ENCODE data around the gene ILKAP. TPM values are rescaled to one million over a fixed set of nuclear protein-coding genes. Genes with fewer than 3 reads are reported as not detected.

The ILKAP gene
- total RNA-seq, 1 experiment from 2014 or later: 41.5 TPM

- Histone ChIP-seq H3K4me1 (ENCODE audit: insufficient read depth, low read length) (peaks cover 3% of the 10 kb centered on the region; the same call in 1 of the 2 replicates), H3K23me2 (ENCODE audit: insufficient read length, low read depth, low read length, poor library complexity, severe bottlenecking) (peaks cover 4% of the 10 kb centered on the region), H2BK12ac (ENCODE audit: insufficient read length, low read depth, low read length) (no peak overlapping the region), H3T11ph (ENCODE audit: low read length) (no peak overlapping the region), H2BK120ac (ENCODE audit: low read depth, low read length, poor library complexity, severe bottlenecking) (no peak overlapping the region), H2BK20ac (ENCODE audit: low read depth, low read length, poor library complexity, severe bottlenecking) (no peak overlapping the region), H3K4ac (ENCODE audit: low read depth, low read length) (no peak overlapping the region), H2AK5ac (ENCODE audit: insufficient read length, low read length) (no peak overlapping the region), H3K27ac (ENCODE audit: insufficient read length, low read depth, low read length) (no peak overlapping the region), H3K18ac (ENCODE audit: insufficient read length, low read depth, low read length) (peak overlapping the region; percentile 65), H2BK15ac (ENCODE audit: low read depth, low read length) (no peak overlapping the region), H4K8ac (replicated peaks; ENCODE audit: insufficient read length, low read depth, low read length) (no peak overlapping the region), H3K4me2 (ENCODE audit: insufficient read depth, insufficient read length, low read length) (peak overlapping the region; percentile 22), H4K91ac (ENCODE audit: insufficient read length, low read depth, low read length) (no peak overlapping the region), H4K5ac (ENCODE audit: insufficient read length, low read depth, low read length) (no peak overlapping the region), H3K14ac (ENCODE audit: insufficient read depth, low read length) (peak overlapping the region; percentile 62; the same call in 1 of the 2 replicates), H3K9ac (ENCODE audit: extremely low read depth, insufficient read length, low read length) (no peak overlapping the region), H3K56ac (ENCODE audit: insufficient read length, low read depth, low read length) (no peak overlapping the region), H3K23ac (ENCODE audit: insufficient read length, low read depth, low read length) (no peak overlapping the region), H3K27me3 (ENCODE audit: insufficient read depth, low read length) (peaks cover 11% of the 10 kb centered on the region; the same call in 1 of the 2 replicates), H2AFZ (ENCODE audit: low read length) (no peak overlapping the region), H3K79me2 (ENCODE audit: insufficient read depth, low read length) (no peaks in the 10 kb centered on the region; the same call in 1 of the 2 replicates), H2BK5ac (ENCODE audit: insufficient read length, low read length) (no peak overlapping the region), H4K20me1 (ENCODE audit: control insufficient read depth, insufficient read depth, insufficient read length) (no peaks in the 10 kb centered on the region), H3K9me3 (ENCODE audit: control insufficient read depth, low read depth, low read length) (no peaks in the 10 kb centered on the region), H3K79me1 (ENCODE audit: insufficient read depth, low read depth, low read length, poor library complexity, severe bottlenecking) (no peaks in the 10 kb centered on the region)
- peaks cover 7 to 14% (median 11%) of the 10 kb centered on the region in 3 experiments for H3K36me3 Mint-ChIP-seq (ENCODE audit: insufficient read depth in 1 of 3, low read depth in 3 of 3)
- peaks cover 43% of the 10 kb centered on the region for H3K27me3 Mint-ChIP-seq (ENCODE audit: low read depth)
- peaks cover 12 to 18% of the 10 kb centered on the region in 2 experiments for H3K4me1 Mint-ChIP-seq
- no peak for TF ChIP-seq CTCF (conservative IDR thresholded peaks at IDR 0.05)
- DNase-seq: peak; percentile 91
- no peak overlapping the region for H3K27ac Mint-ChIP-seq
- H3K4me3 Mint-ChIP-seq: peak overlapping the region; percentile 50 to 75
- H3K9me3 Mint-ChIP-seq: peaks cover 2 to 3% of the 10 kb centered on the region in 2 experiments; a peak in 3 of 5 replicates
- WGBS (ENCODE audit: extremely low coverage, insufficient read length, low lambda C conversion rate): no CpG with 5 or more reads among the region's 71 CpGs
These were observed 37.5 kb upstream of the ILKAP start for GRCh38 chr2:238240757-238241711.

Data from H9 (cell line).